Pancreas (tissue), 10 donors: ENCODE measurements around the gene VPS13D. TPM values are rescaled to one million over a fixed set of nuclear protein-coding genes. Genes with fewer than 3 reads are reported as not detected.

ENCODE experiments used
- ATAC-seq, 4 donors: fragments of 200-7000 bp; cut with Tn5 transposase; one replicate each; pipeline versions ENCODE4 v1.8.0 to v1.9.1; 2020; ENCODE audit warnings: mild to moderate bottlenecking in 4 of 4, moderate library complexity in 4 of 4
- DNase-seq, 6 donors: peaks; one replicate each; pipeline ENCODE4 v3.0.0-alpha.2; 2020
- FAIRE-seq: peaks from 2 replicates; lab custom pipeline; 2012; peaks lifted over from hg19 to GRCh38; lab: Jason Lieb, UNC
- H3K27ac ChIP-seq, 4 donors: fragments of 200-600 bp; sonication (generic); 1 replicate in 3 of 4; 2 replicates in 1 of 4; pipeline versions ENCODE4 v1.5.0 to v1.8.0; 2020
- H3K27me3 ChIP-seq, 4 donors: fragments of 200-600 bp; one replicate each; pipeline ENCODE4 v1.8.0; 2021
- H3K36me3 ChIP-seq, 3 donors: fragments of 200-600 bp; sonication (generic) in 1 of 3; one replicate each; pipeline versions ENCODE4 v1.5.0 to v1.8.0; 2020 to 2021
- H3K4me1 ChIP-seq, 3 donors: fragments of 200-600 bp; one replicate each; pipeline ENCODE4 v1.8.0; 2021
- H3K4me3 ChIP-seq, 4 donors: fragments of 200-600 bp; sonication (generic) in 2 of 4; one replicate each; pipeline versions ENCODE4 v1.5.0 to v1.8.0; 2020 to 2021
- H3K9me3 ChIP-seq, 4 donors: fragments of 200-600 bp; one replicate each; pipeline ENCODE4 v1.8.0; 2021
- WGBS, 2 donors: extraction: QIAGEN DNeasy Blood & Tissue Kit; methylation state at CpG; one replicate each; pipeline ENCODE4 v1.1.7; 2013; 5-methylcytosine and 5-hydroxymethylcytosine counted together
- intact Hi-C, 3 donors: fragments of 100-400 bp; cut with DNase I; formaldehyde crosslinking; loops; one replicate each; pipeline versions ENCODE4 v1.11.1 to v1.14.2; 2022
- polyA plus RNA-seq, 2 donors: library from polyadenylated mRNA; stranded (reverse); fragments of 200-250 nt; gene quantifications; one replicate each; pipeline ENCODE4 v1.2.3, GENCODE V29; 2013
- total RNA-seq, 6 donors: library from RNA; stranded (reverse); fragmentation: NEBNext Ultra II Directional in 4 of 6; extraction: Animal tissue kit (Norgen Biotek cat#: 25700) in 4 of 6; gene quantifications; one replicate each; pipeline versions ENCODE4 v1.2.1 to v1.2.4, GENCODE V29; 2021 to 2023
- TF ChIP-seq, protein P1 (sequence below), 4 donors: fragments of 200-600 bp; sonication (generic) in 3 of 4; IDR thresholded peaks; one replicate each; pipeline versions ENCODE4 v1.5.0 to v1.8.0; 2021; ENCODE audit warnings: antibody characterized with exemption in 4 of 4
- donor health status: healthy with polysubstance abuse.
- donor health status: DM: no; HTN: no; CAD: no; lungs with moderate emphysema.
- donor health status: DM: no; HTN: no; CAD: no.
- donor health status: control.
- donor health status: control.
- donor health status: Bipolar disorder and iron deficiency.
- donor health status: DM: yes; HTN: yes; CAD: no.
- donor health status: DM: no; HTN: no; CAD: no.
- donor health status: DM: no; HTN: no; CAD: no.
- donor health status: DM: yes; HTN: yes; CAD: no.

Gene VPS13D
- total and polyA plus RNA-seq, 8 donors: 13.7 to 39.0 (median 24.8) TPM

DNA sequence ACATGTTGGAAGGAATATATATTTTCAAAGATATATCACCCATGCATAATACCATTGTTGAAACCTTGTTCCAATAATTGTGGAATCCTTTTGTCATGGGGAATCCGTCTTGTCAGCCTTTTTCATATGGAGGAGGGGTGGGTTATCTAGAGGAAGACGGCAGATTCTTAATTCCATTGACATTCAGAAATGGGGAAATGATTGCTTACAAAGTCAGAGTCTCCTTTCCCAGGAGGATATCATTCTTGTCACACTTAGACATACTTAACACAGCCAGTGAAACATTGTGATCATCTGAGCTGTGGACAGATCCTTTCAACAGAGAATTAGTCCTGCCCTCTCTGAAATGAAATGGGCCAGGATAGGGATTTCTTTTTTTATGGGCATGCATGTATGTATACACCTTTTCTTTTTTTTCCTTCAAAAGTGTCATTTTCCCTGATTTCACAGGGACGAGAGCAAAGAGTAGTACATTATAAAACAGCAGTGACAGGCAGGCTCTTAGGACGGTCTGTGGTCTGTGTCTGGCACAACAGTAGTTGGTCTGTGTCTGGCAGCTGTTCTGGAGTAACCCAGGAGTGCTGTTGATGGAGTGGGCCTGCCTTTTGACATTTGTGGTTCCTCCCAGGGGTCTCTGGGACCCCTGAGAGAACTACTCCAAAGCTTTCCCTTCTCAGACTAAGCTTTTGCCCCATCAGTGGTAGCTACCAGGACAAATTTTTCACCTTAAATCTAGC, 50.1 kb downstream of the VPS13D start:
- TF ChIP-seq, protein P1, sequence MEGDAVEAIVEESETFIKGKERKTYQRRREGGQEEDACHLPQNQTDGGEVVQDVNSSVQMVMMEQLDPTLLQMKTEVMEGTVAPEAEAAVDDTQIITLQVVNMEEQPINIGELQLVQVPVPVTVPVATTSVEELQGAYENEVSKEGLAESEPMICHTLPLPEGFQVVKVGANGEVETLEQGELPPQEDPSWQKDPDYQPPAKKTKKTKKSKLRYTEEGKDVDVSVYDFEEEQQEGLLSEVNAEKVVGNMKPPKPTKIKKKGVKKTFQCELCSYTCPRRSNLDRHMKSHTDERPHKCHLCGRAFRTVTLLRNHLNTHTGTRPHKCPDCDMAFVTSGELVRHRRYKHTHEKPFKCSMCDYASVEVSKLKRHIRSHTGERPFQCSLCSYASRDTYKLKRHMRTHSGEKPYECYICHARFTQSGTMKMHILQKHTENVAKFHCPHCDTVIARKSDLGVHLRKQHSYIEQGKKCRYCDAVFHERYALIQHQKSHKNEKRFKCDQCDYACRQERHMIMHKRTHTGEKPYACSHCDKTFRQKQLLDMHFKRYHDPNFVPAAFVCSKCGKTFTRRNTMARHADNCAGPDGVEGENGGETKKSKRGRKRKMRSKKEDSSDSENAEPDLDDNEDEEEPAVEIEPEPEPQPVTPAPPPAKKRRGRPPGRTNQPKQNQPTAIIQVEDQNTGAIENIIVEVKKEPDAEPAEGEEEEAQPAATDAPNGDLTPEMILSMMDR (IDR thresholded peaks at IDR 0.05): no peak
- Histone ChIP-seq H3K27me3 (no peaks in the 10 kb centered on the region), H3K4me3 (no peak overlapping the region), H3K27ac (no peak overlapping the region), H3K4me1 (no peaks in the 10 kb centered on the region), H3K9me3 (no peaks in the 10 kb centered on the region), H3K36me3 (peaks cover 3 to 46% (median 3%) of the 10 kb centered on the region in 3 donors)
- 89 to 92% methylated on average over 4 of the region's 4 CpGs for WGBS, 2 donors
- no peak for DNase-seq
- no peak for ATAC-seq
- intact Hi-C loops: no loop called here
- no peak for FAIRE-seq

- intact Hi-C loops: no loop called here
- H3K36me3 ChIP-seq: peaks cover 0 to 34% (median 3%) of the 10 kb centered on the region in 3 donors
- 91 to 92% methylated on average over 3 of the region's 3 CpGs for WGBS, 2 donors
- TF ChIP-seq, protein P1 (IDR thresholded peaks at IDR 0.05): no peak
- DNase-seq: no peak
- FAIRE-seq: no peak
- H3K4me3 ChIP-seq: no peak overlapping the region
- H3K4me1 ChIP-seq: no peaks in the 10 kb centered on the region
- ATAC-seq: no peak
- no peak overlapping the region for H3K27ac ChIP-seq
- no peaks in the 10 kb centered on the region for H3K27me3 ChIP-seq
- H3K9me3 ChIP-seq: no peaks in the 10 kb centered on the region
Measured at GRCh38 chr1:12282142-12282541, 52.3 kb downstream of the VPS13D start.

DNA sequence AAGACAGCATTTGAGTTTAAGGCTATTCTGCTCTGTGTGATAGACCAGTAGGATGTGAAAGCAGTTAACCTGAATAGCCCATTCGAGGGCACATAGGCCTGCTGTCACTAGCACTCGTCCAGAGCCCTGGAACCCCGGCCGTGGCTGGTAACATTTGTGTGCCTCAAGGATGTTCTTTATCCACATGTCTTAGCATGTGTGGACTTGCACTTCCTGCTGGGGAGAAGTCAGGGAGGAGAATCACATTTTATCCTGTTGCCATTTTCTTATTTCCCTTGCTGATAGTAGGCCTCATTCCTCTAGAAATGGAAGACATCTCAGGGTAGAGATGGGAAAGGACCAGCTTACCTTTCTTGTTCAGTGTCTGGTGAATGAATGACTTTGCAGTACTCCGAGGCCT, 54.7 kb downstream of the VPS13D start:
- H3K4me1 ChIP-seq: no peaks in the 10 kb centered on the region
- ATAC-seq (no peak), FAIRE-seq (no peak), DNase-seq (no peak)
- no peaks in the 10 kb centered on the region for H3K27me3 ChIP-seq
- intact Hi-C loops: no loop called here
- no peaks in the 10 kb centered on the region for H3K9me3 ChIP-seq
- TF ChIP-seq, protein P1 (IDR thresholded peaks at IDR 0.05): no peak
- WGBS, 2 donors: 92 to 94% methylated on average over 5 of the region's 5 CpGs
- peaks cover 0 to 24% (median 3%) of the 10 kb centered on the region in 3 donors for H3K36me3 ChIP-seq
- no peak overlapping the region for H3K4me3 ChIP-seq
- no peak overlapping the region for H3K27ac ChIP-seq

- Histone ChIP-seq H3K4me1 (no peaks in the 10 kb centered on the region), H3K9me3 (no peaks in the 10 kb centered on the region), H3K4me3 (no peak overlapping the region), H3K27ac (no peak overlapping the region), H3K27me3 (no peaks in the 10 kb centered on the region), H3K36me3 (peaks cover 0 to 26% (median 3%) of the 10 kb centered on the region in 3 donors)
- no peak for ATAC-seq
- DNase-seq: no peak
- 93 to 99% methylated on average over 5 of the region's 5 CpGs for WGBS, 2 donors
- TF ChIP-seq, protein P1 (IDR thresholded peaks at IDR 0.05): no peak
- intact Hi-C loops: no loop called here
- no peak for FAIRE-seq
Measured at GRCh38 chr1:12285496-12286143, 55.8 kb downstream of the VPS13D start.

DNA sequence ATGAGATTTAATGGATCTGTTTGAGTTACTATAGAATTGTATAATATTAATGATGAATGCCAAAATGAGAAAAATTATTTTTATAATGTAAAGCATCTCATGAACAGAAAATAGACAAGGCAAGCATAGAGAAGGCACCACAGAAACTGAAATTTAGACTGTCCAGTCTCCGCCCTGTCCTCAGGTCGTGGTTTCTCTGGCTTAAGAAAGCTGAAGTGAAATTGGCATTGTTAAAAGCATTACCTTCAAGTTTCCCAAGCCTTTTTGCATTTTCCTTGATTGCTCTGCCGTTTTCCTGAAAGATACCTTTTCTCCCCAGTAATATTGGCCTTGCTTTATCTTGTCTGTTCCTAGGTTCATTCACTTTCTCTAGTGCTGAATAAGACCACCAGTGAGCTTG, 58.0 kb downstream of the VPS13D start:
- TF ChIP-seq, protein P1 (IDR thresholded peaks at IDR 0.05): no peak
- FAIRE-seq (no peak), ATAC-seq (no peak)

More for the DNA sequence above, 58.0 kb downstream of the VPS13D start:
- Histone ChIP-seq H3K36me3 (peaks cover 0 to 16% (median 3%) of the 10 kb centered on the region in 3 donors), H3K9me3 (no peaks in the 10 kb centered on the region), H3K27ac (no peak overlapping the region), H3K27me3 (no peaks in the 10 kb centered on the region), H3K4me1 (no peaks in the 10 kb centered on the region), H3K4me3 (no peak overlapping the region)
- 87 to 92% methylated on average over 3 of the region's 3 CpGs for WGBS, 2 donors
- DNase-seq: no peak
- intact Hi-C loops: no loop called here
